HepG2 (cell line): Measurements from ENCODE around the gene PFKFB4. TPM values are rescaled to one million over a fixed set of nuclear protein-coding genes. Genes with fewer than 3 reads are reported as not detected.

Experiments used
- AGO2 ChIP-seq: fragments of 200-400 bp; formaldehyde crosslinking; optimal IDR thresholded peaks from 2 replicates; pipeline ENCODE3; 2017; ENCODE audit warnings: mild to moderate bottlenecking, low read depth, low read length, moderate library complexity
- DRAP1 ChIP-seq: IDR thresholded peaks from 2 replicates; pipeline ENCODE4 v1.6.1; 2016; ENCODE audit warnings: missing genetic modification reagents, missing compliant biosample characterization
- ELF3 ChIP-seq: IDR thresholded peaks from 2 replicates; pipeline ENCODE4 v1.6.1; 2016; ENCODE audit warnings: missing genetic modification reagents, missing compliant biosample characterization
- HDAC2 ChIP-seq: sonication (generic); formaldehyde crosslinking; IDR thresholded peaks from 2 replicates; pipeline ENCODE4 v1.4.0; 2020; ENCODE audit warnings: missing genetic modification reagents
- HNF4A ChIP-seq: sonication (generic); formaldehyde crosslinking; IDR thresholded peaks from 2 replicates; pipeline ENCODE4 v1.4.0; 2020; ENCODE audit warnings: missing genetic modification reagents
- HNRNPH1 ChIP-seq: fragments of 200-400 bp; formaldehyde crosslinking; optimal IDR thresholded peaks from 2 replicates; pipeline ENCODE3; 2017; ENCODE audit warnings: mild to moderate bottlenecking, low read depth, low read length
- HNRNPL ChIP-seq: fragments of 200-400 bp; formaldehyde crosslinking; IDR thresholded peaks from 2 replicates; pipeline ENCODE4 v1.6.1; 2017; ENCODE audit warnings: mild to moderate bottlenecking, low read depth, low read length
- KLF15 ChIP-seq: sonication (generic); formaldehyde crosslinking; IDR thresholded peaks from 2 replicates; pipeline ENCODE4 v1.8.1; 2023; ENCODE audit warnings: borderline replicate concordance, mild to moderate bottlenecking, inconsistent platforms, missing genetic modification reagents, mixed read lengths
- LRRFIP1 ChIP-seq: sonication (generic); formaldehyde crosslinking; conservative IDR thresholded peaks from 2 replicates; pipeline ENCODE4 v1.4.0; 2020; ENCODE audit warnings: missing genetic modification reagents
- SALL1 ChIP-seq: sonication (generic); formaldehyde crosslinking; IDR thresholded peaks from 2 replicates; pipeline ENCODE4 v1.8.0; 2022; ENCODE audit warnings: mild to moderate bottlenecking, missing genetic modification reagents
- SOX13 ChIP-seq, 3 experiments: fragments of 450-650 bp in 1 of 3; sonication (generic) in 1 of 3; formaldehyde crosslinking in 1 of 3; IDR thresholded peaks in 2 of 3; conservative IDR thresholded peaks in 1 of 3; 2 replicates each; pipeline versions ENCODE4 v1.5.0 to v1.6.1; 2016 to 2020; ENCODE audit warnings: antibody characterized with exemption in 1 of 3, mild to moderate bottlenecking in 1 of 3, missing compliant biosample characterization in 1 of 3, missing genetic modification reagents in 1 of 3, moderate library complexity in 1 of 3
- THAP11 ChIP-seq: IDR thresholded peaks from 2 replicates; pipeline ENCODE4 v1.6.1; 2016; ENCODE audit warnings: missing biosample characterization, missing genetic modification reagents
- YEATS4 ChIP-seq: sonication (generic); formaldehyde crosslinking; IDR thresholded peaks from 2 replicates; pipeline ENCODE4 v1.4.0; 2020; ENCODE audit warnings: missing genetic modification reagents, borderline replicate concordance
- ZBTB40 ChIP-seq, 2 experiments: fragments of 450-650 bp in 1 of 2; sonication (generic) in 1 of 2; formaldehyde crosslinking in 1 of 2; IDR thresholded peaks; 2 replicates each; pipeline versions ENCODE4 v1.6.1 to v1.8.0; 2016 to 2022; ENCODE audit warnings: antibody characterized with exemption in 1 of 2, mild to moderate bottlenecking in 1 of 2, missing genetic modification reagents in 1 of 2
- ZC3H4 ChIP-seq: sonication (generic); formaldehyde crosslinking; IDR thresholded peaks from 2 replicates; pipeline ENCODE4 v1.4.0; 2020; ENCODE audit warnings: missing genetic modification reagents, borderline replicate concordance
- ZNF737 ChIP-seq: sonication (generic); formaldehyde crosslinking; IDR thresholded peaks from 2 replicates; pipeline ENCODE4 v1.5.0; 2020; ENCODE audit warnings: missing genetic modification reagents, mild to moderate bottlenecking, borderline replicate concordance
- ZNF792 ChIP-seq: IDR thresholded peaks from 2 replicates; pipeline ENCODE4 v1.6.1; 2016
- polyA plus RNA-seq, 8 experiments: library from polyadenylated mRNA; depleted of rRNA in 3 of 8; stranded (reverse) in 7 of 8; unstranded in 1 of 8; fragments of >200 nt; fragmentation: Illumina TruSeq in 4 of 8; extraction: Trizol in 4 of 8; gene quantifications; 2 replicates each; pipeline versions ENCODE4 v1.2.1 to v1.2.3, GENCODE V29; 2011 to 2016; ENCODE audit warnings: low read depth in 4 of 8, missing spikeins in 1 of 8, mixed read lengths in 1 of 8; ENCODE audit not compliant: insufficient read depth in 1 of 8
- total RNA-seq, 5 experiments: library from RNA; depleted of rRNA; stranded (reverse); fragments of >200 nt; fragmentation: Illumina TruSeq; extraction: Trizol; gene quantifications; 2 replicates each; pipeline ENCODE4 v1.2.3, GENCODE V29; 2016; ENCODE audit warnings: low read depth in 1 of 5

PFKFB4 gene
- total and polyA plus RNA-seq, 2 of the 13 experiments (the other 11 are each of a cell fraction or from before 2014, with no cell fraction given), result 7.1 to 103 TPM

GRCh38 chr3:48472923-48473616, 83.5 kb downstream of the PFKFB4 start (continued):
- TF ChIP-seq YEATS4 (CRISPR knock-in tag) (peak; percentile 89; the same call in 1 of the 2 replicates), ZC3H4 (CRISPR knock-in tag) (0 out of 2 replicates have a peak, but pooled peaks have one; percentile 63), DRAP1 (peak; percentile 85), ZNF737 (no peak), SOX13 (IDR thresholded peaks at IDR 0.05) (no peak), SOX13 (CRISPR knock-in tag; conservative IDR thresholded peaks at IDR 0.05 in 1 of 2, IDR thresholded peaks at IDR 0.05 in 1 of 2) (peak in 1 of 2 experiments; percentile 51; a peak in 1 of 4 replicates), HDAC2 (CRISPR knock-in tag) (peak; percentile 72), HNRNPH1 (peak; percentile 27), HNF4A (CRISPR knock-in tag) (peak; percentile 96), HNRNPL (no peak), ELF3 (CRISPR knock-in tag) (peak; percentile 10; the same call in 1 of the 2 replicates), ZNF792 (peak; percentile 80), SALL1 (CRISPR knock-in tag) (peak; percentile 87), ZBTB40 (IDR thresholded peaks at IDR 0.05) (no peak), ZBTB40 (CRISPR knock-in tag; IDR thresholded peaks at IDR 0.05) (peak; percentile 68), THAP11 (peak; percentile 69; the same call in 1 of the 2 replicates), LRRFIP1 (CRISPR knock-in tag) (no peak), AGO2 (peak; percentile 44), KLF15 (CRISPR knock-in tag) (no peak)
